IPS-NIHi11 (cell line): ENCODE data around the gene CFAP251.
"Not testable (repeated sequence)": the region's sequence is repeated elsewhere in the genome, so short reads cannot be mapped to it uniquely, and the experiment has no call there.

Experiments used
- DNase-seq: peaks from one replicate; pipeline ENCODE4 v3.0.0; 2012; ENCODE audit warnings: mixed read lengths, low spot score

The CFAP251 gene

DNA sequence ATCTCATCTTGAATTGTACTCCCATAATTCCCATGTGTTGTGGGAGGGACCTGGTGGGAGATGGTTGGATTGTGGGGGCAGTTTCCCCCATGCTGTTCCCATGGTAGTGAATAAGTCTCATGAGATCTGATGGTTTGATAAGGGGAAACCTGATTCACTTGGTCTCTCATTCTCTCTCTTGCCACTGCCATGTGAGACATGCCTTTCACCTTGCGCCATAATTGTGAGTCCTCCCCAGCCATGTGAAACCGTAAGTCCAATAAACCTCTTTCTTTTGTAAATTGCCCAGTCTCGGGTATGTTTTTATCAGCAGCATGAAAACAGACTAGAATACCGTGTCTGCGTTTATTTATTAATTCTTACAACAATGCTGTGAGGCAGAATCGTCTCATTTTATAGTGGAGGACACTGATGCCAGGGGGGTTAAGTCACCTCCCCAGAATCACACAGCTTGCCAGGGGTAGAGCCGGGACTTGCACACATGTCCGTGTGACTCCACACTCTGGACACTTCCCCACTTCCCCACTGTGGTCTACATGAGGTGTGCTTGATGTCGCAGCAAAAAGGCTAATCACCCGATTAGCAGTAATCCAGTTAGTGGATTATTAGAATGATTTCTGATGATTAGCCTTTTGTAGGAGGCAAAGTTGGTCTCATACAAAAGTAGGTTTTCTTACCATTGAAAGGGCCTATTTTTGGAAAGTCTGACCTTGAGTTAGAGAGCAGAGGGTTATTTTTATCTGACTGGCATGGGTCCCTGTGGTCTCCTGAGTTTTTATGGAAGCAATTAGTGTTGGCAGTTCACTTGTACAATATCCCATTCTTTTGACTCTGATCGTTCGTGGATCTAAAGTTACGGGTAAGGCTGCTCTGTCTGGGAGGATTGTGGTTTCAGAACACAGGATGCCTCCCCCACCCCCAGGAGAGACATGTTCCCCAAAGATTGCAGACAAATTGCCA is 55.9 kb downstream of the CFAP251 start:
- no peak for DNase-seq

DNA sequence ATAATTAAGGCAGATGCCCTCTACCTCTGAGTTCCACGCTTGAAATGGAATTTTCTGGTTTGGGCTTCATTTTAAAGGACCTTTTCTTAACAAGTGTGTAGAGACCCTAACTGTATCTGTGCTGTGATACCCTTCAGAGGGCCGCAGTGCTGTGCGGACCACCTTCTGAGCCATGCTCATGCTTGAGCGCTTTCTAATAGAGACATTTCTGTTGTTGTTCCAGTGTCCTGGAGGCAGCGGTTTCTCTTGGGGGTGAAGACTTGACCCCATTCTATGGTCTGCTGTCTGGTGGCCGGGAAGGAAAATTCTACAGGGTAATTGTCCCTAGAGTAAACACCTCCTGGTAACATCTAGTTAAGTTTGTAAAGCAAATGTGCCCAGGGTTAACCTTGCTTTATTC is 56.6 kb downstream of the CFAP251 start:
- no peak for DNase-seq

DNA sequence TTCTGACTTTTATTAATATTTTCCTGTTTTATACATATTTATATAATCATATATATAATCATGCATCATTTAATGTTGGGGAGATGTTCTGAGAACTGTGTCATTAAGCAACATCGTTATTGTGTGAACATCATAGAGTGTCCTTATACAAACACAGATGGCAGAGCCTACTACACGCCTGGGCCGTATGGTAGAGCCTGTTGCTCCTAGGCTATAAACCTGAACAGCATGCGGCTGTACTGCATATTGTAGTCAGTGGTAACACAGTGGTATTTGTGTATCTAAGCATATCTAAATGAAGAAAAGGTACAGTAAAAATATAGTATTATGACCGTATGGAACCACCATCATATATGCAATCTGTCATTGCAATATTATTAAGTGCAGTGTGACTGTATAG is 58.6 kb downstream of the CFAP251 start:
- no peak for DNase-seq

DNA sequence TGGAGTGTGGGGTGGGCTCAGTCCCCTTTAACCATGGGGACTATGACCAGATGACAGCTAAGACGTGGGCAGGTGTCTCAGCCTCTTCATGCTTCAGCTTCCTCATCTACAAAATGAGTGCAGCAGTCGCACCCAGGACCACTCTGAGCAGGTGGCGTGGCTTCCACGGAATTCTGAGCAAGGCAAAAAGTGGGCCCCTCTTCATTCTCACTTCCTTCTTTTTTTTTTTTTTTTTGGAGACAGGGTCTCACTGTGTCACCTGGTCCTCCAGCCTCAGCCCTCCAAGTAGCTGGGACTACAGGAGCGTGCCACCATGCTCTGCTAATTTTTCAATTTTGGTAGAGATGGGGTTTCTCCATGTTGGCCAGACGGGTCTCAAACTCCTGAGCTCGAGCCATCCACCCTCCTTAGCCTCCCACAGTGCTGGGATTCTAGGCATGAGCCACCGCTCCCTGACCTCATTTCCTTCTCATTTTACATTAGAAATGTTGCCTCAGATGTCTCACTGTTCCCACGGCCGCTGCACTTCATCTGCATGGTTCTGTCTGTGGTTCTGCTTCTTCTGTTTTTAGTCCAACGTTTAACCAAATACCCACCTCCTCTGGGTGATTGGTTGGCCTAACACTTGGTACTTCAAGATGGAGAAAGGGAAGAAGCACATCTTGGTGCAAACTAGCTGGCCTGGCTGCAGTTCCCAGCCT is 61.9 kb downstream of the CFAP251 start:
- DNase-seq, result no peak

DNA sequence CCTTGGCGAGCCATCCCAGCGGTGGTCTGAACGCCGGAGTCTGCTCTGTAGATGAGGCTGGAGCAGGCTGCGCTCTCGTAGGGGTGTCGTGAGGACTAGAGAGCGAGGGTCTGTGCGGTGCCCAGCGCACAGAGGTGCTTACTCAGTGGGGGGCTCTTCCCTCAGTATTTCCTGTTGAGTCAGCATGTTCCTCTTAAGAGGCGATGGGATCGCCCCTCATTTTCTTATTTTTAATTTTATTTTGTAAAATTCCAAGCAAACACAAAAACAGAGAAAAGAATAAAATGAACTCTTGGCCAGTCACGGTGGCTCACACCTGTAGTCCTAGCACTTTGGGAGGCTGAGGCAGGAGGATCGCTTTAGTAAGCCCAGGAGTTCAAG is 62.5 kb downstream of the CFAP251 start:
- no peak for DNase-seq

DNA sequence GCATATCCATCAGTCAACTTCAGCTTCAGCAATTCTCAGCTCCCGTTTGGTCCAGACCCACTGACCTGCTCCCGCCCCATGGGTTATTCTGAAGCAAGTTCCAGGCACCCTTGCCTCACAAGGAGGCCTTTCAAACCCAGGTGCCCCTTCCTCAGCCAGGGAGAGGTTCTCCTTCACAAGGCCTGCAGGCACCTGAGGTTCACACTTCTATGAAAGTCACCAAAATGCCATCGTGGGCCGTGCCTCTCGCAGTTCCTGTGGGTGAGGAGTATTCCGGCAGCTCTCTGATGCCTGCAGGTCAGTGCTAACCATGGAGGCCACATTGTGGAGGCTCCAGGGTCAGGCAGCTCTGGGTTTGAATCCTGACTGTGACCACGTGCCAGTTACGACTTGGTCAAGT is 63.1 kb downstream of the CFAP251 start:
- DNase-seq, result no peak

DNA sequence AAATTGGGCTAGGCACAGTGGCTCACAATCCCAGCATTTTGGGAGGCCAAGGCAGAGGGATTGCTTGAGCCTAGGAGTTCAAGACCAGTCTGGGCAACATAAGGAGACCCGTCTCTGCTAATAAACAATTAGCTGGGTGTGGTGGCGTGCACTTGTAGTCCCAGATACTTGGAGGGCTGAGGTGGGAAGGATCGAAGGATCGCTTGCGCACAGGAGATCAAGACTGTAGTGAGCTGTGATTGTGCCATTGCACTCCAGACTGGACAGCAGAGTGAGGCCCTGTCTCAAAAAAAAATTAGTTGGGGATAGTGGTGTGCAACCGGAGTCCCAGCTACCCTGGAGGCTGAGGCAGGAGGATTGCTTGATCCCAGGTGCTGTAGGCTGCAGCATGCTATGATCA is 64.6 kb downstream of the CFAP251 start:
- DNase-seq, result no peak

DNA sequence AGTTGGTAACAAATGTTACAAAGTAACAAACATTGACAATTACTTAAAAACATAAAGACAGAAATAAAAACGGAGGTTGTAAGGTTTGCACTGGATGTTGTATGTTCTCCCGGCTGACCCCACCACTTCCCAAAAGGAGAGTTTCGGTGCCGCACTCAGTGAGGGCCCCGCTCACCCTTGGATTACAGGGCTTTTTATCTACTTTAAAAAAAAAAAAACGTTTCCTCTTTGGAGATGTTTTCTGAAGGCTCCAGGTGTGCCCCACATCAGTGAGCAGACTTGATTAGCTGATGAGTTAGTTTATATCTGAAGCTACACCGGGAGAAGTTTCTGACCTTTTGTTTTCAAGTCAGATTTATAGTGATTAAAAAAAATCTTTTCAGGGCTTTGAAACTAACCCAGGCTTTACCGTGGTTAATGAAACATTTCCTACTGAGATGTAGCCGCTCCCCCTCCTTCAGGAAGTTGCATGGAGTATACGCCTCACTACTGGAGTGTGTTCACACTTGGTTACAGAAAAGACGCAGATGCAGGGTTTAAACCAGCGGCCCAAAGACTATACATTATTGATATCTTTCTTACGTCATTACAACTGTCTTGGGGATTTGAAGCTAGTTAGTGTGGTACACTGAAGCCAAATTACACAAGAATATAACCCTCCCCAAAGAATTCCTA is 65.3 kb downstream of the CFAP251 start:
- DNase-seq, result no peak

DNA sequence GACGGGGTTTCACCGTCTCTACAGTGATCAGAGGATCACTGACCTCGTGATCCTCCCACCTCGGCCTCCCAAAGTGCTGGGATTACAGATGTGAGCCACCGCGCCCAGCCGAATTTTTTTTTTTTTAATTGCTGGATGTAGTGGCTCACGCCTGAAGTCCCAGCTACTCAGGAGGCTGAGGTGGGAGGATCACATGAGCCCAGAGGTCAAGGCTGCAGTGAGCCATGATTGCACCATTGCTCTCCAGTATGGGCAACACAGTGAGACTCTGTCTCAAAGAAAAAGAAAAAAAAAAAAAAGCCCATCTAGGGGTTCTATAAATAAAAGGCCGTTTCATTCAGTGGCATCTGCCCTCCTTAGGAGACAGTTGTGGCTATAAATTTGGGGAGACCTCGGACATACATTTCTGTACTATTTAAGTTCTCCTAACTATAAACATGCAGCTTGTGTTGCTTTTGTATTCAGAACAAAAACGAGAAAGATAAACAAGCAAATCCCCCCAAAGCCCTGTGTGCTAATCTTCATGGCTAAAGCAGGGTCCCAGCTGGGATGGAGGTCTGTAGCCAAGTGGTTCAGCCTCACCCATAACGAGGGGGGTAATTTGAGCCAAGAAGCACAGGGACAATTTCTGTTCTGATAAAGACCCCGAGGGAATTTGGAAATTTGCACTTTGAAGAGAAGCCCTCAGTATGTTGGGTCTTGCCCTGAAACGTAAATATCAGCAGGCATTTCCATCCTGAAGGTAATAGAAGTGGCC is 68.3 kb downstream of the CFAP251 start:
- no peak for DNase-seq

DNA sequence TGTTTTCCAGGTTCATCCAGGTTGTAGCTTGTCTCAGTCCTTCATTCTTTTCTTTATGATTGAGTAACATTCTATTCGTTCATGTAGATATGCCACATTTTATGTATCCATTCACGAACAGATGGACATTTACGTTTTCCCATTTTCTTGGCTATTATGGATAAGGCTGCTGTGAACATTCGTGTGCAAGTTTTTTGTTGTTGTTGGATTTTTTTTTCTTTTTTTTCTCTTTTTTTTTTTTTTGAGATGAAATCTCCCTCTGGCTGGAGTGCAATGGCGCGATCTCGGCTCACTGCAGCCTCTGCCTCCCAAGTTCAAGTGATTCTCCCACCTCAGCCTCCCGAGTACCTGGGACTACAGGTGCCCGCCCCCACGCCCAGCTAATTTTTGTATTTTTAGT is 70.1 kb downstream of the CFAP251 start:
- not testable (repeated sequence) for DNase-seq

DNA sequence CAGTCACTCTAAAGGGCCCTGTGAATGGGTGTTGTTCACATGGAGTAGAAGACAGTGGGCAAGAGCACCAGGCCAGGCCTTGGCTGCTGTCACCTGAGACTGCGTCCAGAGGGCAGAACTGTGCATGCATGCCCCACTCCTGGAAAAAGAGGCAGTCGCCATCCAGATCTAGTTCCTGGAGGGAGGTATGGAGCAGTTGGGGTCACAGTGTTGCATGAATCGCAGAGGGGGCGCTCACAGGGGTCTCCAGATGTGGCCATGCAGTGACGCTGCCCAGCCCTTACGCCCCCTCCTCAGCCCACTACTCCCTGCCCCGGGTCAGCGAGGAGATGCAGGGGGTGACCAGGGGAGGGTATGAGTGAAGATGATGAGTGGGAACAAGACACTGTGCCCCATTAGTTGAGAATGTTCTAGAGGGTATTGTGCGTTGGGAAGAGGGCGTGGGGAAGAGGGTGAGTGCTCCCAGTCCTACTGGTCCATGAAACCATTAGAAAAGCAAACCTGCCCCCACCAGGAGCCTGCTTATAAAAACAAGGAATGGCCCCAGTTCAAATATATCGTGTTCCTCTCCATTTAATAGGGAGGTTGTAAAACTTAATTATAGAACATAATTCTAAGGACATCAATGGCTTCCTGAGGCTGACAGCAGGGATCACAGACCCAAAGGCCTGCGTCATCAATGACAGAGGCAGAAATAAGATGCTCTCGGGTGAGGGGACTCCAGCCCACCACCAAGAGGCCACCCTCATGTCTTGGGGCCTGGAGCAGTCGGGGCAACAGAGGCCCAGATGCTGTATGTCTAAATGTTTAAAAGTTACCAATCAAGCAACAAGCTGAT is 71.1 kb downstream of the CFAP251 start:
- no peak for DNase-seq

DNA sequence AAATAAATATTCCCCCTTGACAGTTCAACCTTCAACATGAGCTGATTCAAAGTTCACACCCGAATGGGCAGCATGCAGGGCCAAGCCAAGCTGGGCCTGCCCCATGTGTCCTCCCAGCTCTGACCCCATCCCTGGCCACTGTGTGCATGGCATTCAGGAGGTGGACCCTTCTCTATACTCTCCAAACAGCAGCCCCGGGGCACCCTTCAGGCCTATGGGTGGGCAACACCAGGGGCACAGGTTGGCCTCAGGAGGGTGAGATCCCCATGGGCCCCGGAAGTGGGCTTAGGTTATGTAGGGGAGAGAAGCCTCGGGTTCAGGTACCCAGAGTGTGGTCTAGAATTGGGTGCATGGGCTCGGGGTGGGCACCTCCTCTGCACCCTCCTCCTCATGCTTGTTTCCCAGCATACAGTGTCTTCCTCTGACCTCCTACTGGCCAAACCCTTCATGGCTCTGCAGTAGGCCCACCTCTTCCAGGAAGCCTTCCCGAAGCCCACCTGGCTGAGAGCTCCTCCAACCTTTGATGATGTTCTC is 71.8 kb downstream of the CFAP251 start:
- no peak for DNase-seq

DNA sequence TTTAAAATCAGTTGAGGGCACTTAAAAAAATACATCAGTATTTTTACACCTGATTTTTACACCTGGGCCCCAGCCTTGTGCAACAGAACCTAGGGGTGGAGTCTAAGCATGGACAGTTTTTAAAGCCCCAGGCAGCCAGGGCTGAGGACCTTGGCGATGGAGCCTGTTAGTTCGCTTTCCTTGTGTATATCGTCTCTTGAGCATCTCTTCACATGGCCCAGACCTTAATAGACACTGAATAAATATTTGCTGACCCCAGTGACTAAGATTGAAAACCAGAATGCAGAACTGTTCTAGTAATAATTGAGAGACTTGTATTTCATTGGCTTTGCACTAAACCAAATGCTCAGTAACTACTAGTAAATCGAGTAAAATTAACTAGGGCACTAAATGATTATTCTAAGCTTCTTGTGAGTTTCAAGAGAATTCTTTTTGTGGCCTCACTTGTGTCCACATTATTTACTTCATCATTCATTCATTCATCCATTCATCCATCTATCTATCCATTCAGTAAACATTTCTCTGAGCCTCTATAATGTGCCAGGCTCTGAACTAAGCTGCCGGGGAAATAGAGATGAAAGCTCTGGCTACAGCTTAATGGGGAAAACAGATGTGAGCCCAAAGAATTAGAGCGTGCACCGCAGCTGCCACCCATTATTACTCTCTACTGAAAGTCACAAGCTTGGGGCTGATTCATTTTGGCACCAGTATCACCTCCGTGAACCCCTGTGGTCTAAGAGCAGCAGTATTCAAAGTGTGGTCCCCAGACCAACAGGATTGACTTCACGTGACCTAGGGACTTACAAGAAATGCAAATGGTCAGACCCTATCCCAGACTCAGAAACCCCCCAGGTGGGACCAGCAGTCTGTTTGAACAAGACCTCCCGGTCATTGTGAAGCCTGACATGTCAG is 72.6 kb downstream of the CFAP251 start:
- DNase-seq, result no peak

DNA sequence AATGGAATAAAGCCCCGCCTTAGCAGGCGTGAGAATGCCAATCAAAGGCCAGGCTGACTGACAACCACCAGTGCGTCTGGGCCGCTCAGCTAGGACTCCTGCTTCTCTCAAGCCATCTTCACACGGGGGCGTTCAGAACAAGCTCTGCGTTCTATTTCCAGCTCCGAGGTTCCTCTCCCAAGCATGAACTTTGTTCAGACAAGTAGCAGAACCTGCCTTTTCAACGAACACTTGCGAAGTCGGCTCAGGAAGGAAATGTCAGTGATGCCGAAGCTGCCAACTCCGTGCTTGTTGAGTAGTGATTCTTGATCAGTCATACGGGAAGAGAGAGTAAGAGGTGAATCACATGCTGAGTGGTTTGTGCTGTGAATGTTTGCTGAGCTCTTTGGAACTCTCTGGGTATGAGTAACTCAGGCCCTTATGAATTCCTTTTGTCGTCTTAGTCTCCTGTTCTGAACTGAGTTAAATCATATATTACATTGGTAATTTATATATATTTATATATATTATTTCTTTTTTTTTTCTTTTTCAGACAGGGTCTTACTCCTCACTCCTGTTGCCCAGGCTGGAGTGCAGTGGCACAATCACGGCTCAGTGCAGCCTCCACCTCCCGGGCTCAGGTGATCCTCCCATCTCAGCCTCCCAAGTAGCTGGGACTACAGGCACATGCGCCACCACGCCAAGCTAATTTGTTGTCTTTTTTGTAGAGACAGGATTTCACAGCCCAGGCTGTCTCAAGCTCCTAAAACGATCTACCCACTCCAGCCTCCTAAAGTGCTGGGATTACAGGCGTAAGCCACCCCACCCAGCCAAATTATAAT is 73.9 kb downstream of the CFAP251 start:
- DNase-seq, result no peak

DNA sequence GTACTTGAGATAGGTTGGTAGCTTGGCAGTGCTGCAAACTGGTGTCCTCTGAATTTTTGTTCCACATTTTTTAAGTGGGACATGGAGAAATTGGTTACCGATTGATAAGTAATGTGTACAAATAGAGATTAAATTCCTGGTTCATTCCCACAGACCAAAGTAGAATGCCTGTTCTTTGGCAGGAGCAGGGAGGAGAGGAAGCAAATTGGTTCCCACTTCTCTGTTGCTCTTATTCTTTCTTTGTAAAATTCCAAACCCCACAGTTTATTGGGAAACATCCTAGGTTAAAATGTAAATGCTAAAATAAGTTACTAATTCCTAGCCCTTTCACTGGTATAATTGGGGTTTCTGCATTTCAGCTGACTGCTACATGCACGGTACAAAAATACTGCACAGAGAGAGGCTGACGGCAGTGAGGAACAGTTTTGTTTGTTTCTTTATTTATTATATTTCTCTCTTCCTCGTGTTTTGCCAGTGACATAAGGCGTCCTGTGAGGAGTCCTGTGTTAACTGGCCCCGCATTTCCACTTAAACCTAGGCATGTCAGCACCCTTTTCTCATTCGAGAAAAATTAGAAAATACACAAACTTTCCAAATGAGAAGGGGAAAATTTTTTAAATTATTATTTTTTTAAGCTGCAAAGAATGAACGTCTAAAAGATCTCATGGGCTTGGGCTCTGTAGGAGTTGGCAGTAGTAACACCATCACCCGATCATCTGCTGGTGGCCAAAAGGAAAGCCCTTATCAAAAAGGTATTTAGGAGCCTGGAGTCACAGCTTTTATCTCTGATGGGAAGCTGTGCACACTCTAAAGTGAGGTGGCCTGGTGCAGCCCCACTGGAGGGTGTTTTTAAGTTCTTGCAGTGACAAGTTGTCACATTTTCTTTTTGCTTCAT is 77.9 kb downstream of the CFAP251 start:
- no peak for DNase-seq

DNA sequence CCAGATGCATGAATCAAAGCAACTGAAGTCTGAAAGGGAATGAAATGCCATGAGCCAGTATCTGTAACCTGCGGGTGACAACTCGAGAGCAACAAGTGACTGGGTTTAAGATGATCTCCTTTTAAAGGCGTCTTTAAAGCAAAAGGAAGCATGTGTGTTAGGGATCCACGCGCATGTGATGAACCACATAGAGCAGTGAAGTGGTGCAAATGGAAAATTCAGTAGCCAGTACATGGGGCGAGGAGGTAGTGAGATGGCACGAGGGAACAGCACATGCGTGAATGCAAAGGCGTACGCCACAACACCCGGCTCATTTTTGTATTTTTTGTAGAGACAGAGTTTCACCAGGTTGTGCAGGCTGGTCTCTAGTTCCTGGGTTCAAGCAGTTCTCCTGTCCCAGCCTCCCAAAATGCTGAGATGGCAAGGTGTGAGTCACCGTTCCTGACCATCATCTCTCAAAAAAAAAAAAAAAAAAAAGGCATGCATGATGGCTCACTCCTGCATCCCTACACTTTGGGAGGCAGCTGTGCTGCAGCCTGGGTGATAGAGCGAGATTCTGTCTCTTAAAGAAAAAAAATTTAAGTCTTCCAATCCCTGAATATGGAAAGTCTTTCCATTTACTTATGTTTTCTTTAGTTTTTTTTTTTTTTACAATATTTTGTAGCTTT is 78.7 kb downstream of the CFAP251 start:
- no peak for DNase-seq

DNA sequence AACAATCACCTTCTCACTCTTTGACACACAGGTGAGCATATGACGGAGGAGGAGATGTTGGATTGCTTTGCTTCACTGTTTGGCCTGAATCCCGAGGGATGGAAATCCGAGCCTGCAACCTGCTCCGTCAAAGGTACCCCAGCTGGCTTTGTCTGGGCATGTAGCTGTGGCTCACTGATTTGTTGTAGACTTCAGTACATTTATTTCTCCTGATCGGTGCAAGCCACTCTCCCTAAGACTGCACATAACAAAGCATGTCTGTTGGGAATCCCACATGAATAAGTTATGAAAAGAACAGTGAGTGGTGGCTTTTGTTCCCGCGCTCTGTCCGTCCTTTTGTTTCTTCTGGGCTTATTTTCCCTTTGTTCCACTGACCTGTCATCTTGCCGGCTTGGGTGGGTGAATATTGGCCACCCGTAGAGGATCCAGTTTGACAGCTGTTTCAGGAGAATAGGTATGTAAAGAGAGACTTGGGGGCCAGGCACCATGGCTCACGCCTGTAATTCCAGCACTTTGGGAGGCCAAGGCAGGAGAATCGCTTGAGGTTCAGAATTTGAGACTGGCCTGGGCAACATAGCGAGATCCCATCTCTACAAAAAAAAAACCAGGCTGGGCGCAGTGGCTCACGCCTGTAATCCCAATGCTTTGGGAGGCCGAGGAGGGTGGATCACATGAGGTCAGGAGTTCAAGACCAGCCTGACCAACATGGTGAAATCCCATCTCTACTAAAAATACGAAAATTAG is 83.2 kb downstream of the CFAP251 start:
- peak; percentile 50 for DNase-seq
